GM12891 (cell line): ENCODE measurements around the gene OR5AP2.

ENCODE experiments used
- POLR2A ChIP-seq: IDR thresholded peaks from 2 replicates; pipeline ENCODE4 v1.6.1; 2011; ENCODE audit warnings: low read depth, low read length, control low read depth
- POLR2AphosphoS5 ChIP-seq: IDR thresholded peaks from 2 replicates; pipeline ENCODE4 v1.6.1; 2011; ENCODE audit warnings: low read depth, low read length, control low read depth
- TAF1 ChIP-seq: IDR thresholded peaks from 2 replicates; pipeline ENCODE4 v1.6.1; 2011; ENCODE audit warnings: low read depth, low read length, control low read depth

GRCh38 chr11:56688554-56689100, 46.4 kb upstream of the OR5AP2 start:
- TF ChIP-seq POLR2A, result no peak
- TF ChIP-seq POLR2AphosphoS5, result no peak
- no peak for TF ChIP-seq TAF1
